IMR-90 (cell line): Measurements from ENCODE around the gene STXBP2. TPM values are rescaled to one million over a fixed set of nuclear protein-coding genes. Genes with fewer than 3 reads are reported as not detected.

Experiments used
- ATAC-seq: fragments of 200-7000 bp; cut with Tn5 transposase; 2 replicates; pipeline ENCODE4 v1.9.1; 2020; ENCODE audit warnings: low read depth, mild to moderate bottlenecking, moderate library complexity
- BruUV-seq: library from RNA; stranded (reverse); fragments of 400-500 nt; replicated peaks from 2 replicates; lab custom pipeline; 2021; lab: Mats Ljungman, UMichigan
- CTCF ChIA-PET: fragments of 300-600 bp; formaldehyde crosslinking; extraction: SDS; loops from one replicate; lab custom pipeline; 2021; ENCODE audit warnings: antibody characterized with exemption; lab: Yijun Ruan, JAX
- POLR2A ChIA-PET: fragments of 300-600 bp; sonication (Branson Sonifier 250); formaldehyde crosslinking; loops from one replicate; lab custom pipeline; 2022; ENCODE audit warnings: antibody characterized with exemption; ENCODE audit not compliant: unreplicated experiment; lab: Charles Lee
- DNase-seq: peaks from one replicate; pipeline ENCODE4 v3.0.0; 2013
- H2AFZ ChIP-seq: replicated peaks from 2 replicates; pipeline ENCODE3; 2013; ENCODE audit warnings: low read length, mild to moderate bottlenecking; ENCODE audit not compliant: poor library complexity
- H2AK5ac ChIP-seq: 2 replicates; pipeline ENCODE4 v1.6.1; 2013; ENCODE audit warnings: low read depth, low read length, inconsistent platforms
- H2AK9ac ChIP-seq: replicated peaks from 2 replicates; pipeline ENCODE3; 2013; ENCODE audit warnings: mild to moderate bottlenecking, low read depth, low read length, moderate library complexity; ENCODE audit not compliant: poor library complexity
- H2BK120ac ChIP-seq: 2 replicates; pipeline ENCODE4 v1.6.1; 2013; ENCODE audit warnings: low read depth, low read length, inconsistent platforms
- H2BK15ac ChIP-seq: 3 replicates; pipeline ENCODE4 v1.6.1; 2013; ENCODE audit warnings: low read depth, low read length, inconsistent platforms
- H2BK20ac ChIP-seq: 2 replicates; pipeline ENCODE4 v1.6.1; 2013; ENCODE audit warnings: low read depth, mild to moderate bottlenecking, inconsistent platforms, low read length, moderate library complexity
- H2BK5ac ChIP-seq: 2 replicates; pipeline ENCODE4 v1.6.1; 2013; ENCODE audit warnings: mild to moderate bottlenecking, low read depth, low read length, inconsistent platforms; ENCODE audit not compliant: poor library complexity, severe bottlenecking
- H3K14ac ChIP-seq: replicated peaks from 2 replicates; pipeline ENCODE4 v1.6.1; 2013; ENCODE audit warnings: low read depth, low read length, inconsistent platforms
- H3K18ac ChIP-seq: 2 replicates; pipeline ENCODE4 v1.6.1; 2013; ENCODE audit warnings: low read depth, low read length, control low read depth
- H3K23ac ChIP-seq: 2 replicates; pipeline ENCODE4 v1.6.1; 2013; ENCODE audit warnings: low read depth, low read length, inconsistent platforms
- H3K27ac ChIP-seq: 2 replicates; pipeline ENCODE4 v1.5.1; 2013; ENCODE audit warnings: mild to moderate bottlenecking, control low read depth, low read length; ENCODE audit not compliant: insufficient read depth
- H3K27me3 ChIP-seq: 2 replicates; pipeline ENCODE4 v1.6.1; 2013; ENCODE audit warnings: low read length; ENCODE audit not compliant: control insufficient read depth, insufficient read depth
- H3K36me3 ChIP-seq: 2 replicates; pipeline ENCODE4 v1.6.1; 2013; ENCODE audit warnings: low read length, mixed read lengths; ENCODE audit not compliant: control insufficient read depth, insufficient read depth
- H3K4ac ChIP-seq: 2 replicates; pipeline ENCODE4 v1.6.1; 2013; ENCODE audit warnings: low read depth, low read length, inconsistent platforms
- H3K4me1 ChIP-seq: 2 replicates; pipeline ENCODE4 v1.6.1; 2013; ENCODE audit warnings: low read length, mixed read lengths; ENCODE audit not compliant: control insufficient read depth, insufficient read depth
- H3K4me2 ChIP-seq: 2 replicates; pipeline ENCODE4 v1.6.1; 2013; ENCODE audit warnings: low read depth, mild to moderate bottlenecking, control low read depth, low read length, moderate library complexity
- H3K4me3 ChIP-seq: 2 replicates; pipeline ENCODE4 v1.5.1; 2013; ENCODE audit warnings: low read depth, mild to moderate bottlenecking, control low read depth, low read length, moderate library complexity; ENCODE audit not compliant: insufficient read depth
- H3K56ac ChIP-seq: 2 replicates; pipeline ENCODE4 v1.6.1; 2013; ENCODE audit warnings: low read length, inconsistent platforms; ENCODE audit not compliant: insufficient read depth; ENCODE audit errors: extremely low read depth
- H3K79me1 ChIP-seq, 2 experiments: 2 replicates each; pipeline ENCODE4 v1.6.1; 2013; ENCODE audit warnings: low read length in 2 of 2, inconsistent platforms in 1 of 2, low read depth in 1 of 2
- H3K9ac ChIP-seq: 2 replicates; pipeline ENCODE4 v1.6.1; 2013; ENCODE audit warnings: low read depth, low read length, control low read depth
- H3K9me1 ChIP-seq: 2 replicates; pipeline ENCODE4 v1.6.1; 2013; ENCODE audit warnings: low read length, inconsistent platforms; ENCODE audit not compliant: insufficient read depth
- H3K9me3 ChIP-seq: 2 replicates; pipeline ENCODE4 v1.6.1; 2013; ENCODE audit warnings: low read length; ENCODE audit not compliant: control insufficient read depth, insufficient read depth
- H4K20me1 ChIP-seq: 2 replicates; pipeline ENCODE4 v1.6.1; 2013; ENCODE audit warnings: low read length, inconsistent platforms; ENCODE audit not compliant: insufficient read depth
- H4K5ac ChIP-seq: 2 replicates; pipeline ENCODE4 v1.6.1; 2013; ENCODE audit warnings: mild to moderate bottlenecking, low read depth, low read length, control low read depth
- H4K8ac ChIP-seq, 2 experiments: 2 replicates each; pipeline ENCODE4 v1.6.1; 2013; ENCODE audit warnings: low read depth in 2 of 2, low read length in 2 of 2, control low read depth in 1 of 2, inconsistent platforms in 1 of 2
- H4K91ac ChIP-seq: 2 replicates; pipeline ENCODE4 v1.6.1; 2013; ENCODE audit warnings: low read depth, low read length, inconsistent platforms; ENCODE audit not compliant: insufficient read depth
- CHD1 ChIP-seq: IDR thresholded peaks from 2 replicates; pipeline ENCODE4 v1.6.1; 2012; ENCODE audit warnings: low read depth, low read length, improper control_type of control experiment
- SMC3 ChIP-seq: fragments of 150-350 bp; IDR thresholded peaks from 2 replicates; pipeline ENCODE4 v1.6.1; 2016; ENCODE audit warnings: low read depth, mild to moderate bottlenecking, antibody characterized with exemption, low read length, moderate library complexity
- WGBS, 2 experiments: methylation state at CpG; one replicate each; pipeline versions ENCODE4 v1.1.5 to v1.1.7; 2013; ENCODE audit warnings: missing lambda C conversion rate in 2 of 2; ENCODE audit not compliant: insufficient read length in 1 of 2; ENCODE audit errors: extremely low coverage in 2 of 2; 5-methylcytosine and 5-hydroxymethylcytosine counted together
- dilution Hi-C: fragments of 300-500 bp; cut with HindIII; formaldehyde crosslinking; loops from one replicate; pipeline ENCODE4 v1.14.3; 2018; ENCODE audit warnings: low sequenced_read_pairs; ENCODE audit not compliant: unreplicated experiment
- in situ Hi-C: fragments of 300-500 bp; cut with MboI; formaldehyde crosslinking; loops from 3 replicates; pipeline ENCODE4 v1.14.3; 2019; ENCODE audit warnings: low sequenced_read_pairs, inconsistent platforms, mixed read lengths
- intact Hi-C: fragments of 100-400 bp; cut with micrococcal nuclease; formaldehyde crosslinking; loops from 2 replicates; pipeline ENCODE4 v1.10.0; 2022
- polyA plus RNA-seq, 3 experiments: library from polyadenylated mRNA; depleted of rRNA; stranded (reverse); fragments of >200 nt; gene quantifications; 2 replicates each; pipeline ENCODE4 v1.2.3, GENCODE V29; 2012; ENCODE audit warnings: low replicate concordance in 1 of 3
- total RNA-seq: library from RNA; depleted of rRNA; stranded (reverse); fragments of >200 nt; gene quantifications from 2 replicates; pipeline ENCODE4 v1.2.3, GENCODE V29; 2012

STXBP2 gene
- total and polyA plus RNA-seq, 2 of the 4 experiments (the other 2 are of a cell fraction), result 3.9 to 12.6 TPM

DNA sequence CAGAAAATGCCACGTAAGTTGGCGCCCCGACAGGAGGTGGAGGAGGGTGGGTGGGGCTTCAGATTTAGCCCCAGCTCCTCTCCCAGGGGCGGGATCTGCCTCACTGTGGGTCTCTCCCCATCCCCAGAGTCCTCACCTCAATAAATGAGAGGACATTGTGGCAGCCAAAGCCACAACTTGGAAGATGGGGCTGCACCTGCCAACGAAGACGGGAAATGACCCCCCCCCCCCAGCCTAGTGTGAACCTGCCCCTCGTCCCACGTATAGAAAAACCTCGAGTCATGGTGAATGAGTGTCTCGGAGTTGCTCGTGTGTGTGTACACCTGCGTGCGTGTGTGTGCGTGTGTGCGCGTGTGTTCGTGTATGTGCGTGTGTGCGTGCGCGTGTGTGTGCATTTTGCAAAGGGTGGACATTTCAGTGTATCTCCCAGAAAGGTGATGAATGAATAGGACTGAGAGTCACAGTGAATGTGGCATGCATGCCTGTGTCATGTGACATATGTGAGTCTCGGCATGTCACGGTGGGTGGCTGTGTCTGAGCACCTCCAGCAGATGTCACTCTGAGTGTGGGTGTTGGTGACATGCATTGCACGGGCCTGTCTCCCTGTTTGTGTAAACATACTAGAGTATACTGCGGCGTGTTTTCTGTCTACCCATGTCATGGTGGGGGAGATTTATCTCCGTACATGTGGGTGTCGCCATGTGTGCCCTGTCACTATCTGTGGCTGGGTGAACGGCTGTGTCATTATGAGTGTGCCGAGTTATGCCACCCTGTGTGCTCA, 42.3 kb downstream of the STXBP2 start:
- Histone ChIP-seq H2BK20ac (no peak overlapping the region), H2BK15ac (no peak overlapping the region), H3K23ac (no peak overlapping the region), H2BK120ac (no peak overlapping the region), H3K18ac (no peak overlapping the region), H3K14ac (no peak overlapping the region), H3K4me1 (peaks cover 4% of the 10 kb centered on the region; the same call in 1 of the 2 replicates), H3K27me3 (peaks cover 8% of the 10 kb centered on the region), H3K9me3 (no peaks in the 10 kb centered on the region), H3K9ac (no peak overlapping the region), H3K79me1 (peaks cover 0 to 28% of the 10 kb centered on the region in 2 experiments; a peak in 3 of 4 replicates), H2AFZ (peak overlapping the region; percentile 34), H4K8ac (no peak overlapping the region), H3K36me3 (peaks cover 11% of the 10 kb centered on the region; the same call in 1 of the 2 replicates), H3K4me3 (no peak overlapping the region), H2BK5ac (no peak overlapping the region), H2AK5ac (0 out of 2 replicates have a peak overlapping the region, but pooled peaks have one; percentile 49), H4K91ac (no peak overlapping the region), H3K9me1 (peaks cover 3% of the 10 kb centered on the region), H3K4ac (no peak overlapping the region), H3K27ac (no peak overlapping the region), H4K20me1 (peaks cover 4% of the 10 kb centered on the region), H3K56ac (no peak overlapping the region), H2AK9ac (peak overlapping the region; percentile 89), H4K5ac (no peak overlapping the region), H3K4me2 (no peak overlapping the region)
- POLR2A ChIA-PET, result no interaction called here
- intact Hi-C loops, result no loop called here
- 50% methylated on average over 11 of the region's 30 CpGs; no CpG with 5 or more reads in 1 of the 2 experiments for WGBS, 2 experiments
- BruUV-seq, result no TSS peak
- in situ Hi-C loops, result no loop called here
- no peak for DNase-seq
- ATAC-seq, result no peak
- dilution Hi-C loops, result no loop called here
- CTCF ChIA-PET, result no interaction called here
- TF ChIP-seq SMC3, result no peak
- TF ChIP-seq CHD1, result no peak
